ENCODE results near the gene RLF.

DNA sequence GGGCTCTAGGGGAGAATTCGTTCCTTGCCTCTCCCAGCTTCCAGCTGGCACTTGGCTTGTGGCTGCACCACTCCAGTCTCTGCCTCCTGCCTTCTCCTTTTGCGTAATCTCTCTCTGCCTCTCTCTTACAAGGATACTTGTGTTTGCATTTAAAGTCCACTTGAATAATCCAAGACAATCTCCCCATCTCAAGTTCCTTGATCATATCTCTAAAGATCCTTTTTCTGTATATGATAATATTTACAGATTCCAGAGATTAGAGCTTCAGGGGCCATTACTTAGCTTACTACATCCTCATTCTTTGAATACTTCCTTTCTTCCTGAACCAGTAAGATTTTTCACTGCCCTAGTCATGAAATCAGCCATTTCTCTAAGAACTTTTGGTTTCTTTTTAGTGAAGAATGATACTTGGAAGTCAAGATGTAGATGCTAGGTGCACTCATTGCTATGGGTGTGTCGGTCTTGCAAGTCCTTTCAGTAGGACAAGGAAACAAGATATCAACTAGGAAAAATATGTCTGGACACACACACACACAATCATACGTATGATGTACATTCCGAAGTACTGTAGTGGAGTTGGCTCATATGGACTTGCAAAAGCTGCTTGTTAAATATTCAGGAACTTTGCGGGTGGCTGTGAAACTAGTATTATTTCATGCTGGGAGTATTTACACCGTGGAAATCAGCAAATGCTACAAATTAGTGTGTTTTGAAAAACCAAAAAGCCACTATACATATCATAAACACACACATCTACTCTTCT, 20.8 kb upstream of the RLF start:
- TF ChIP-seq SNAI2 (CRISPR knock-in tag; IDR thresholded peaks at IDR 0.05) (no peak), ZFP30 (CRISPR knock-in tag; IDR thresholded peaks at IDR 0.05) (no peak), CSDC2 (CRISPR knock-in tag; IDR thresholded peaks at IDR 0.05) (no peak), ARNTL (CRISPR knock-in tag; IDR thresholded peaks at IDR 0.05; ENCODE audit: borderline replicate concordance, low read depth) (no peak), BACH2 (CRISPR knock-in tag; IDR thresholded peaks at IDR 0.05; ENCODE audit: borderline replicate concordance) (no peak), TOX (CRISPR knock-in tag; IDR thresholded peaks at IDR 0.05; ENCODE audit: borderline replicate concordance) (no peak)
- TF ChIP-seq, protein P1, sequence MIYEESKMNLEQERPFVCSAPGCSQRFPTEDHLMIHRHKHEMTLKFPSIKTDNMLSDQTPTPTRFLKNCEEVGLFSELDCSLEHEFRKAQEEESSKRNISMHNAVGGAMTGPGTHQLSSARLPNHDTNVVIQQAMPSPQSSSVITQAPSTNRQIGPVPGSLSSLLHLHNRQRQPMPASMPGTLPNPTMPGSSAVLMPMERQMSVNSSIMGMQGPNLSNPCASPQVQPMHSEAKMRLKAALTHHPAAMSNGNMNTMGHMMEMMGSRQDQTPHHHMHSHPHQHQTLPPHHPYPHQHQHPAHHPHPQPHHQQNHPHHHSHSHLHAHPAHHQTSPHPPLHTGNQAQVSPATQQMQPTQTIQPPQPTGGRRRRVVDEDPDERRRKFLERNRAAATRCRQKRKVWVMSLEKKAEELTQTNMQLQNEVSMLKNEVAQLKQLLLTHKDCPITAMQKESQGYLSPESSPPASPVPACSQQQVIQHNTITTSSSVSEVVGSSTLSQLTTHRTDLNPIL (CRISPR knock-in tag; IDR thresholded peaks at IDR 0.05; ENCODE audit: low read depth) = no peak

Data from SK-N-SH treated with all-trans-retinoic acid at 6 μM for 48 hours (cell line).